ENCODE measurements around the gene TMED1. TPM values are rescaled to one million over a fixed set of nuclear protein-coding genes. Genes with fewer than 3 reads are reported as not detected.

Gene TMED1
- total and polyA plus RNA-seq, 2 experiments from 2014 or later, result 65.0 to 95.4 TPM

DNA sequence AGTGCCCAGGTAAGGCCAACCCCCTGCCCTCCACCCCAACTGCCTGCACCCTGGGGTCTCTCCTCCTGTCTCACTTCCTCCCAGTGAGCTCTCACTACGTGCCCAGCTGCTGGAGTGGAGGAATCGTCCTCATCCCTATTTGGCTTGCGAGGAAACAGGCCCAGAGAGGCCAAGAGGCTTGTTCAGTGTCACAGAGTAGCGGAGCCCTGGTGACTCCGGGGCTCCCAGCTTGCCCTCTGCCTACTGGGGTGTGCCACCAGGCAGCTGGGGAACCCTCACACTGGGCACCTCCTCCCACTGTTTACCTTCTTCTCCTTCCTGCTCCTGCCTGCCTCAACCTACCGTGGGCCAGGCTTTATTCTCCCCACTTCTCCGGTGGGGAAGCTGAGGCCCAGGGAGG is 5.6 kb downstream of the TMED1 start:
- H3K4me1 ChIP-seq (ENCODE audit: insufficient read depth), result no peaks in the 10 kb centered on the region
- H3K27me3 ChIP-seq, result no peaks in the 10 kb centered on the region
- no peak overlapping the region for H3K4me2 ChIP-seq
- H3K4me3 ChIP-seq, result no peak overlapping the region
- H3K9me3 ChIP-seq (ENCODE audit: low read depth), result no peaks in the 10 kb centered on the region
- H3K27ac ChIP-seq, result no peak overlapping the region
- no peaks in the 10 kb centered on the region for H3K9me2 ChIP-seq (replicated peaks; ENCODE audit: insufficient read depth)
- no peak overlapping the region for H2AFZ ChIP-seq
- DNase-seq (ENCODE audit: low spot score), result no peak
- 94% methylated on average over 7 of the region's 7 CpGs for WGBS (ENCODE audit: low lambda C conversion rate, missing lambda C conversion rate)
- no peaks in the 10 kb centered on the region for H3K79me2 ChIP-seq
- H4K20me1 ChIP-seq (ENCODE audit: insufficient read depth, poor library complexity, severe bottlenecking), result no peaks in the 10 kb centered on the region
- H3K36me3 ChIP-seq (replicated peaks; ENCODE audit: insufficient read depth, low read depth), result no peaks in the 10 kb centered on the region
- TF ChIP-seq EZH2 (IDR thresholded peaks at IDR 0.05; ENCODE audit: borderline replicate concordance), result no peak
- TF ChIP-seq EZH2phosphoT487 (IDR thresholded peaks at IDR 0.05; ENCODE audit: low read depth, severe bottlenecking, unreplicated experiment), result no peak
- no peak for TF ChIP-seq CTCF (IDR thresholded peaks at IDR 0.05; ENCODE audit: poor library complexity)

DNA sequence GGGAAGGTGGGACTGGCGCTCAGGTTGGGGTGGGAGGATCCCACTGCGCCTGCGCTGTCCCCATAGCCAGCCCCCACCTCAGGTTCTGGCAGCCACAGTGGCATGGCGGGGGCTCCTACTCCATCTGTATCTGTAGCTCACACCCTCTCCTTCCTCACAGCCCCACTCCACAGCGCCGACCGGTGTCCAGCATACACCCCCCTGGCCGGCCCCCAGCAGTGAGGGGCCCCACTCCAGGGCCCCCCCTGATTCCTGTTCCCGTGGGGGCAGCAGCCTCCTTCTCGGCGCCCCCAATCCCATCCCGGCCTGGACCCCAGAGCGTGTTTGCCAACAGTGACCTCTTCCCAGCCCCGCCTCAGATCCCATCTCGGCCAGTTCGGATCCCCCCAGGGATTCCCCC is 6.0 kb downstream of the TMED1 start:
- H3K9me2 ChIP-seq (replicated peaks; ENCODE audit: insufficient read depth), result no peaks in the 10 kb centered on the region
- no peaks in the 10 kb centered on the region for H3K9me3 ChIP-seq (ENCODE audit: low read depth)
- H3K4me3 ChIP-seq, result no peak overlapping the region
- no peak for DNase-seq (ENCODE audit: low spot score)
- H3K4me2 ChIP-seq, result no peak overlapping the region
- 100% methylated on average over 5 of the region's 16 CpGs for WGBS (ENCODE audit: low lambda C conversion rate, missing lambda C conversion rate)
- no peak overlapping the region for H3K27ac ChIP-seq
- TF ChIP-seq CTCF (IDR thresholded peaks at IDR 0.05; ENCODE audit: poor library complexity), result no peak
- no peaks in the 10 kb centered on the region for H3K4me1 ChIP-seq (ENCODE audit: insufficient read depth)
- H3K27me3 ChIP-seq, result no peaks in the 10 kb centered on the region
- H4K20me1 ChIP-seq (ENCODE audit: insufficient read depth, poor library complexity, severe bottlenecking), result no peaks in the 10 kb centered on the region
- H3K36me3 ChIP-seq (replicated peaks; ENCODE audit: insufficient read depth, low read depth), result no peaks in the 10 kb centered on the region
- H2AFZ ChIP-seq, result no peak overlapping the region
- H3K79me2 ChIP-seq, result no peaks in the 10 kb centered on the region

DNA sequence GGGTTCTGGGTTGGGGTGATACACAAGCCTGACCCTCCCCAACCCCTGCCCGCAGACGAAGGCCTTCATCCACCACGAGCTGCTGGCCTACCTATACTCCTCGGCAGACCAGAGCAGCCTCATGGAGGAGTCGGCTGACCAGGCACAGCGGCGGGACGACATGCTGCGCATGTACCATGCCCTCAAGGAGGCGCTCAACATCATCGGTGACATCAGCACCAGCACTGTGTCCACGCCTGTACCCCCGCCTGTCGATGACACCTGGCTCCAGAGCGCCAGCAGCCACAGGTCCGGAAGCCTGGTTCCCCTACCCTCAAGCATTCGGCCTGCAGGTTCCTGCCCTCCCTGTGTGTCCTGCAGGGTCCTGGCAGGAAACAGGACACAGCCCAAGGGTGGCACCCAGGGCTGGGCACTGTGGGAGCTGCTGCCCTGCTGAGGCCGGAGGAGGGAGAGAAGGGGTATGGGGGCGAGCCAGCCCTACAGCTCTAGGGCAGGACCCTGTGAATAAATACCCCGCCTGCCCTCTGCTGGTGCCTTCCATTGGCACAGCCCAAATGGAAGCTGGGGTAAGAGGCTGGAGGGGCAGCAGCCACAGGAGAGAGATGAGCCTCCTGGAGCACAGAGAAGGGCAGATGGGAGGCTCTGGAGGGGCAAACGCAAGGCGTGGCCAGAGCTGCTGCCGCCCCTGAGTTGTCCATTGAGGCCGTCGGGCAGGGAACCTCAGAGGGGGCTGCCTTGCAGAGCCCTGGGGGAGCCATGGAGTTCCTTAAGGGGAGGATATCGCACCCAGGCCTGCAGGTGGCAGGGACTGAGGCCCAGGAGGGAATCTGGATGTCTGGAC is 6.8 kb downstream of the TMED1 start:
- Histone ChIP-seq H3K4me3 (no peak overlapping the region), H3K9me3 (ENCODE audit: low read depth) (no peaks in the 10 kb centered on the region), H3K4me2 (no peak overlapping the region), H3K9me2 (replicated peaks; ENCODE audit: insufficient read depth) (no peaks in the 10 kb centered on the region), H3K36me3 (replicated peaks; ENCODE audit: insufficient read depth, low read depth) (no peaks in the 10 kb centered on the region), H3K4me1 (ENCODE audit: insufficient read depth) (no peaks in the 10 kb centered on the region), H2AFZ (no peak overlapping the region), H3K27me3 (no peaks in the 10 kb centered on the region), H3K79me2 (no peaks in the 10 kb centered on the region), H3K27ac (no peak overlapping the region), H4K20me1 (ENCODE audit: insufficient read depth, poor library complexity, severe bottlenecking) (no peaks in the 10 kb centered on the region)
- no peak for DNase-seq (ENCODE audit: low spot score)
- TF ChIP-seq CTCF (IDR thresholded peaks at IDR 0.05; ENCODE audit: poor library complexity) (no peak), EZH2phosphoT487 (IDR thresholded peaks at IDR 0.05; ENCODE audit: low read depth, severe bottlenecking, unreplicated experiment) (no peak), EZH2 (IDR thresholded peaks at IDR 0.05; ENCODE audit: borderline replicate concordance) (no peak)
- 96% methylated on average over 25 of the region's 26 CpGs for whole genome bisulfite sequencing (ENCODE audit: low lambda C conversion rate, missing lambda C conversion rate)
